ENCODE data around the gene FCAMR.
"Not testable (repeated sequence)": the region's sequence is repeated elsewhere in the genome, so short reads cannot be mapped to it uniquely, and the experiment has no call there.

FCAMR gene

GRCh38 chr1:206929524-206929923 lies 40.7 kb downstream of the FCAMR start:
- no peaks in the 10 kb centered on the region for H3K79me2 ChIP-seq (ENCODE audit: insufficient read depth, low read depth)
- H3K9ac ChIP-seq = no peak overlapping the region
- no peak overlapping the region for H3K27ac ChIP-seq
- no peak overlapping the region for H3K4me2 ChIP-seq
- H3K27me3 ChIP-seq (ENCODE audit: insufficient read depth, low read depth) = no peaks in the 10 kb centered on the region
- no peak overlapping the region for H2AFZ ChIP-seq (ENCODE audit: low read depth)
- no peak for TF ChIP-seq CTCF (conservative IDR thresholded peaks at IDR 0.05; ENCODE audit: low read depth, low read length)
- H3K4me1 ChIP-seq (ENCODE audit: low read depth, poor library complexity, severe bottlenecking) = no peaks in the 10 kb centered on the region
- no peaks in the 10 kb centered on the region for H3K36me3 ChIP-seq (ENCODE audit: insufficient read depth)
- no peaks in the 10 kb centered on the region for H4K20me1 ChIP-seq (ENCODE audit: insufficient read depth)
- H3K4me3 ChIP-seq (IDR thresholded peaks at IDR 0.05; ENCODE audit: insufficient read depth, low read depth, low read length) = no peak overlapping the region

GRCh38 chr1:206926286-206926685 lies 44.0 kb downstream of the FCAMR start:
- Histone ChIP-seq H3K79me2 (ENCODE audit: insufficient read depth, low read depth) (no peaks in the 10 kb centered on the region), H4K20me1 (ENCODE audit: insufficient read depth) (no peaks in the 10 kb centered on the region), H3K4me3 (IDR thresholded peaks at IDR 0.05; ENCODE audit: insufficient read depth, low read depth, low read length) (no peak overlapping the region), H3K27ac (no peak overlapping the region), H3K27me3 (ENCODE audit: insufficient read depth, low read depth) (no peaks in the 10 kb centered on the region), H3K9ac (no peak overlapping the region), H3K4me2 (no peak overlapping the region), H3K4me1 (ENCODE audit: low read depth, poor library complexity, severe bottlenecking) (peaks cover 3% of the 10 kb centered on the region), H3K36me3 (ENCODE audit: insufficient read depth) (no peaks in the 10 kb centered on the region), H2AFZ (ENCODE audit: low read depth) (no peak overlapping the region)
- TF ChIP-seq CTCF (conservative IDR thresholded peaks at IDR 0.05; ENCODE audit: low read depth, low read length) = no peak

- Histone ChIP-seq H3K36me3 (ENCODE audit: insufficient read depth) (no peaks in the 10 kb centered on the region), H3K27me3 (ENCODE audit: insufficient read depth, low read depth) (no peaks in the 10 kb centered on the region), H3K9ac (no peak overlapping the region), H2AFZ (ENCODE audit: low read depth) (no peak overlapping the region), H4K20me1 (ENCODE audit: insufficient read depth) (no peaks in the 10 kb centered on the region), H3K27ac (no peak overlapping the region), H3K79me2 (ENCODE audit: insufficient read depth, low read depth) (no peaks in the 10 kb centered on the region), H3K4me2 (no peak overlapping the region), H3K4me3 (IDR thresholded peaks at IDR 0.05; ENCODE audit: insufficient read depth, low read depth, low read length) (no peak overlapping the region), H3K4me1 (ENCODE audit: low read depth, poor library complexity, severe bottlenecking) (peaks cover 3% of the 10 kb centered on the region)
- no peak for TF ChIP-seq CTCF (conservative IDR thresholded peaks at IDR 0.05; ENCODE audit: low read depth, low read length)
Observed at GRCh38 chr1:206925106-206925736, 45.0 kb downstream of the FCAMR start.

- no peaks in the 10 kb centered on the region for H3K27me3 ChIP-seq (ENCODE audit: insufficient read depth, low read depth)
- no peaks in the 10 kb centered on the region for H3K36me3 ChIP-seq (ENCODE audit: insufficient read depth)
- no peaks in the 10 kb centered on the region for H3K79me2 ChIP-seq (ENCODE audit: insufficient read depth, low read depth)
- no peak overlapping the region for H3K9ac ChIP-seq
- no peak overlapping the region for H2AFZ ChIP-seq (ENCODE audit: low read depth)
- no peak overlapping the region for H3K4me2 ChIP-seq
- no peak for TF ChIP-seq CTCF (conservative IDR thresholded peaks at IDR 0.05; ENCODE audit: low read depth, low read length)
- H3K27ac ChIP-seq = no peak overlapping the region
- peaks cover 3% of the 10 kb centered on the region for H3K4me1 ChIP-seq (ENCODE audit: low read depth, poor library complexity, severe bottlenecking)
- no peaks in the 10 kb centered on the region for H4K20me1 ChIP-seq (ENCODE audit: insufficient read depth)
- no peak overlapping the region for H3K4me3 ChIP-seq (IDR thresholded peaks at IDR 0.05; ENCODE audit: insufficient read depth, low read depth, low read length)
Observed at GRCh38 chr1:206924592-206925105, 45.6 kb downstream of the FCAMR start.

- H3K79me2 ChIP-seq (ENCODE audit: insufficient read depth, low read depth); H3K9ac ChIP-seq; H4K20me1 ChIP-seq (ENCODE audit: insufficient read depth); H3K27ac ChIP-seq; H3K36me3 ChIP-seq (ENCODE audit: insufficient read depth); H3K27me3 ChIP-seq (ENCODE audit: insufficient read depth, low read depth); H3K4me2 ChIP-seq; H2AFZ ChIP-seq (ENCODE audit: low read depth); H3K4me1 ChIP-seq (ENCODE audit: low read depth, poor library complexity, severe bottlenecking); H3K4me3 ChIP-seq (IDR thresholded peaks at IDR 0.05; ENCODE audit: insufficient read depth, low read depth, low read length): not testable (repeated sequence)
Observed at GRCh38 chr1:206923961-206924557, 46.2 kb downstream of the FCAMR start.
